ACHN (cell line): Measurements from ENCODE around the gene GRHPR.

Experiments used
- DNase-seq: peaks from one replicate; pipeline ENCODE4 v3.0.0-alpha.2; 2015
- in situ Hi-C: cut with HindIII; loops from 2 replicates; pipeline ENCODE4 v1.10.0; 2017; ENCODE audit warnings: low sequenced_read_pairs, low pct_ligation_motif_present, low pct_unique_long_range_greater_than_20kb

GRHPR gene

GRCh38 chr9:37422289-37423104 is at the start of gene GRHPR:
GRHPR (plus strand) TSS chr9:37422696; CDS start chr9:37422751, 55 bp downstream.
- in situ Hi-C loops, result no loop called here
- peak; percentile 62 for DNase-seq

GRCh38 chr9:37372839-37373238 is 49.7 kb upstream of the GRHPR start:
- in situ Hi-C loops, result no loop called here
- no peak for DNase-seq

GRCh38 chr9:37373621-37374020 is 48.9 kb upstream of the GRHPR start:
- in situ Hi-C loops, result no loop called here
- DNase-seq, result no peak

DNA sequence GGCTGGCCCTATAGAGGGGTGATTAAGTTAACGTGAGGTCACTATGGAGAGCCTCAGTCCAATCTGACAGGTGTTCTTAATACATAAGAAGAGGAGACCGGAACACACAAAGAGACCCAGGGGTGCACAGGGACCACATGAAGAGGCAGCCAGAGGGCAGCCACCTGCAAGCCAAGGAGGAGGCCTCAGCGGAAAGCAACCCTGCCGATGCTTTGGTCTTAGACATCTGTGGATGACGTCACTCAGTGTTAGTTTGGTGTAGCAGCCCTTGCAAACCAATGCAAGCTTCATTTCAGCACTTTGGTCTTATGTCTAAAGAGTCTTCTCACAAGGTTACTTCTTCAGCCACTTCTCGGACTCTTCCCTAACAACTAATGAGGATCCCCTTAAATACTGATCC is 47.6 kb upstream of the GRHPR start:
- in situ Hi-C loops, result no loop called here
- DNase-seq, result no peak

DNA sequence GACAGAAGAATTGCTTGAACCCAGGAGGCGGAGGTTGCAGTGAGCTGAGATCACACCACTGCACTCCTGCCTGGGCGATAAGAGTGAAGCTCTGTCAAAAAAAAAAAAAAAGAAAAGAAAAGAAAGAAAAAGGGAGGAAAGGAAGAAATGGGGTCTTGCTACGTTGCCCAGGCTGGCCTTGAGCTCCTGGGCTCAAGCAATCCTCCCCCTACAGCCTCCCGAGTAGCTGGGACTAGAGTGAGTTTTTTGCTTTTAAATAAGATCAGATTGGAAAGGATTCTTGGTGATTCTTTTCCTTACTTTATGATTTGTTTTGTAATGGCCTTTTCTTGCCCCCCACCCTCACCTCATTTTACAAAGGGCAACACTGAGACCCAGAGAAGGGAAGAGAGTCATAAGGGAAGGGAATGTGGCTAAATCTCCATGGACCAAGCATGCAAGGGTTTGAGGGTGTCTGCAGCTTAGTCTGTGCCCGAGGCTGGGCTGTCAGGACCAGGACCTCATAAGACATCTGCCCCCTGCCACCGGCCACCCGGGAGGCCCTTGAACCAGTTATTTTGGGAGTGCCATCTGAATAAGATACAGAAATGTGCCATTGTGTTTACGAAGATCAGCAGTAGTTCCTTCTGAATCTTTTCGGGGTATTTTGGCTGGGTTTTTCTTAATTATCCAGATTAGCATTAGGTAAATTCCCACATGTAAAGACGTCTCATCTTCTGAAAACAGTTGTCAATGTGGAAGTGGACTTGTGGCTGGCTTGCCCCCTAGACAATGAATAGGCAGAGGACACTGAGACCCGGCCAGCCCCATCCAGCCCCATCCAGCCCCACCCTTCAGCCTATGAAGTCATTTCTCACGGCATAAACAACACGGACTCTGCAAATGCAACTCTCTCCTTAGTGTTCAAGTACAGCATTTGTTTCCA is 44.5 kb upstream of the GRHPR start:
- in situ Hi-C loops, result no loop called here

DNA sequence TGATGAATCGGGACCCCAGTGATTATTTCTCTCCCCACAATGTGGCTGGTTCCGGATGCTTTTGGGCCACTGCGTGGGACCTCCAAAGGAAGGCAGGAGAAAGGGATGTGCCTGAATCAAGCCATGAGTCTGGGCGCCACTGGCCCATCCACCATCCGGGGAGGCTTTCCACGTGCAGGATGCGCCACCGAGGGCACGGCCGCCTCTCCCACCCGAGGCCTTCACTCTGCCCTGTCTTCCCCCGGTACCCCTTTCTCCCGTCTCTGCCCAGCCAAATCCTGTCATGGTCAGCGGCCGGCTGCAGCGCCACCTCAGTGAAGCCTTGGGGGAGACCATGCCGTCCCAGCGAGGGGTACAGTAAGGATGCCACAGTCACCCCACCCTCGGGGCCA is 43.9 kb upstream of the GRHPR start:
- in situ Hi-C loops, result no loop called here
- DNase-seq, result no peak

More for the DNA sequence above, 44.5 kb upstream of the GRHPR start:
- DNase-seq, result no peak

GRCh38 chr9:37379835-37380234 is 42.7 kb upstream of the GRHPR start:
- DNase-seq, result no peak
- in situ Hi-C loops, result no loop called here

DNA sequence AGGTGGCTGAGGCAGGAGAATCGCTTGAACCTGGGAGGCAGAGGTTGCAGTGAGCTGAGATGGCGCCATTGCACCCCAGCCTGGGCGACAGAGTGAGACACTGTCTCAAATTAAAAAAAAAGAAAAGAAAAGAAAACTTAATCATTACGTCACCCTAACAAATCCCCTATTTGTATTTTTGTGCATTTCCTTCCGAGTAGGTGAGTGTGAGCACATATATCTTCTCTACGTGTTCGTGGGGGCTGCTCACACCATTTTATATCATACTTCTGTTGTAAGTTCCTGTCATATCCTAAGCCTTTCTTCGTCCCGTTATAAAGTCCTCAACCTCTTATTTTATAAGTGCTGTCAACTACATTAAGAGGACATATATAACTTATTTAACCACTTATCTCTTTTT is 41.9 kb upstream of the GRHPR start:
- in situ Hi-C loops, result no loop called here
- DNase-seq, result no peak

- in situ Hi-C loops, result no loop called here
- no peak for DNase-seq
Measured at GRCh38 chr9:37381094-37381741, 41.3 kb upstream of the GRHPR start.

DNA sequence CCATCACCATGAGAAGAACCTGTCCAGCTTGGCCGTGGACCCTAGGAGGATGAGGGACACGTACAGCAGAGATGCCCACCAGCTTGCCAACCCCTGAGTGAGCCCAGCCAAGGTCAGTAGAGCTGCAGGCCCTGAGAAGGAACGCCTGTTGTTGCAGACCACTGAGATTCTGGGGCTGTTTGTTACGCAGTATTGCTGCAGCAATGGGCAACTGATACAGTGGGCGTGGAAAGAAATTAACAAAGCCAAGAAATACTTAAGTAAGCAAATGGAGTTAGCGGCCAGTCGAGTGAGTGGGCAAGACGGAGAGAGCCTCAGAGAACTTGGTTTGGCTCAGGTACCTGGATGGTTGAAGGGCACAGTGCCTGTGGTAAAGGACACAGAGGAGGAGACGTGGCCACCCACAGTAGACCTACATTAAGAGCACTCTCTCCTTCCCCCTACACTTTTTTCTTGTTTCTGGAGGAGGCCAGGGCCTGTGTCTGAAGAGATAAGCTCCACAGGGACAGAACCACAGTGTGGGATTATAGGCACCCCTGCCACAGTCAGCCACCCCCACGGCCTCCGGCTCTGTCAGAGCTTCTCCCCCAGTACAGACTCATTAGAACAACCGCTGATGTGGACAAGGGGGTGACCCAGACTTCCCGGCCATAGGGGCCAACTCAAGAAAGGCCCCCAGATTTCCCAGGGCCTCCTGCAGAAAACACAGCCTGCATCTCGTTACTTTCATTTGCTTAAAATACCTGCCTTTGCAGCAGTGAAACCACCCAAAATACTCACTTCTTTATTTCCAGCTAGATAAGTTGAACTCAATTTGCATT is 40.1 kb upstream of the GRHPR start:
- in situ Hi-C loops, result no loop called here
- DNase-seq, result no peak

DNA sequence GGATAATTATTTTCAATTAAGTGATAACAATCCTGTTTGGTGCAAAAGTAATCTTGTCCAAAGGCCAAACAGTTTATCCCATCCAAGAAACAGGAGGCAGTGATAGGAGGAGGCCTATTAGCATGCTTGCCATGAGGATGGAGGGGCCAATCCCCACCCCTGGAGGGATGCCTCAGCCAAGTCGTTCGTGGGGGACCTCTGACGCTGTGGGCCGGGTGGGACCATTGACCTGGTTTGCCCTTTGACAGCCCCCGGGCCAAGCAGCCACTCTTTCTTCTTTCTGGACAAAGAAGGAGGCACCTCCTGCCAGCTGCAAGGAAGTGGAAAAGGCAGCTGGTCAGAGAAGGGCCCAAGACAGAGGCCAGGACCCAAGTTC is 39.5 kb upstream of the GRHPR start:
- in situ Hi-C loops, result no loop called here
- no peak for DNase-seq

DNA sequence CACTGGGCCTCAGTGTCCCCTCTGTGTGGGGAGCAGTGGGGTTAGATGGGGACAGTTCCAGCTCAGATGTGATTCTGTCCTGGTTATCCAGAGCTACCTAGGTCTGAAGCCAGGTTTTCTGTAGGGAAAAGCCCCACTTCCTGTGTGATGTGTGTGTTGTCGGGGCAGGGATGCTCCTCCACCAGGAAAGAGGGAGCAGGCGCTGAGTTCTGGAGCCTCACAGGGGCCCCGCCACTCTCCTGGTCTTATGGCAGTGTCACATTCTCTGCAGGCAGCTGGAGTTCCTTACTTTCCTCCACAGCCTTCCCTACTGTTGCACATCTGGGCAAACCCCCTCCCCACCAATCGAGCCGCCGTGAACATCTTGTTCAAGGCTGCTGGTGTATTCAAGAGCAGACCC is 39.1 kb upstream of the GRHPR start:
- in situ Hi-C loops, result no loop called here
- no peak for DNase-seq

GRCh38 chr9:37383876-37384746 is 38.4 kb upstream of the GRHPR start:
- in situ Hi-C loops, result no loop called here
- no peak for DNase-seq

DNA sequence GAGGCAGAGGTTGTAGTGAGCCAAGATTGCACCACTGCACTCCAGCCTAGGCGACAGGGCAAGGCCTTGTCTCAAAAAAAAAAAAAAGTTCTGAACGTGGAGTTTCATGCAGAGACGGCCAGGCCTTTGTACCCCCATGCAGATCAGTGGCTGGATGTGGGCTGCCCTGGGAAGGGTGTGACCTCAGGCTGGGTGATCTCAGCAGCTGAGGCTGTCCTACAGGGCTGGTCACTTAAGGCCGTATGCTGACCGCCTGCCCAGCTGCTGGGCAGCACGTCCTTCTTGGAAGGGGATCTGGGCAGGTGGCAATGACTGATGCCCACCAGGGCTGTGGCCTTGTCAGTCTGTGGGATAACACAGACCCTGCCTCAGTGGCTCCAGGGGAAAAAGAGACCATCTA is 37.2 kb upstream of the GRHPR start:
- in situ Hi-C loops, result no loop called here
- DNase-seq, result no peak

DNA sequence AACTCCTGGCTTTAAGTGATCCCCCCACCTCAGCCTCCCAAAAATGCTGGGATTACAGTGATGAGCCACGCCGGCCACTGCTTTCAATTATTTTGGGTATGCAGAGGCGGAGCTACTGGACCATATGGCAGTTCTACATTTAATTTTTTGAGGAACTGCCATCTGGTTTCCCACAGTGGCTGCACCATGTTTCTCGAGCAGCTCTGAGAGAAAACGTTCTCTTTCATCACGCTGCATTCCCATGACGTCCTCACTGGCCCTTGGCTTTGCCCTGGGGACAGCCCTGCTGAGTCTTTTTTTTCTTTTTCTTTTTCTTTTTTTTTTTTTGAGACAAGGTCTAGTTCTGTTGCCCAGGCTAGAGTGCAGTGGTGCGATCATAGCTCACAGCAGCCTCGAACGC is 35.5 kb upstream of the GRHPR start:
- DNase-seq, result no peak
- in situ Hi-C loops, result no loop called here

GRCh38 chr9:37390759-37391158 is 31.7 kb upstream of the GRHPR start:
- no peak for DNase-seq
- in situ Hi-C loops, result no loop called here

- DNase-seq, result no peak
Measured at GRCh38 chr9:37392272-37392671, 30.2 kb upstream of the GRHPR start.

DNA sequence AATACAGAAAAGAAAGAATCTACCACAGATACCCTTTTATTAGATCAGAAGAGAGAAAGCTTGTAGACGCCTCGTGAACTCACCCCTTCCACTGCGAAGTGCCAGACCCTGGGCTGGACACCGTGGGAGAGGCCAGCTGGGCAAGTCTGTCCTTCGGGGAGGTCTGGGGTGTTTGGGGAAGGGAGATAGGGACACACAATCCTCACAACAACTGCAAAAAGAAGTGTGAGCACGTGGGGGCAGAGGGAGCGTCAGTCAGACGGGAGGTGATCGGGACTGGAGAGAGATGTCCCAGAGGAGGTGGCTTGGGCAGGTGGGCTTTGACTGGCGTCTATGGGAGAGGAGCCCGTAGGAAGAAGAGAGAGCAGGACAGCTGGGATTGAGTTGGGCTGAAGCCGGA is 27.3 kb upstream of the GRHPR start:
- in situ Hi-C loops, result no loop called here
- no peak for DNase-seq

More at GRCh38 chr9:37392272-37392671, 30.2 kb upstream of the GRHPR start:
- in situ Hi-C loops, result no loop called here
